AG10803 (cell line): ENCODE measurements around the gene DNA2.
A peak's percentile ranks its signal among the peaks of the same experiment; 100 is the strongest.
"Not testable (repeated sequence)": the region's sequence is repeated elsewhere in the genome, so short reads cannot be mapped to it uniquely, and the experiment has no call there.

Source experiments
- DNase-seq: peaks from one replicate; pipeline ENCODE4 v3.0.0; 2010; ENCODE audit warnings: low read depth
- H3K4me3 ChIP-seq: 2 replicates; pipeline ENCODE4 v1.5.1; 2011; ENCODE audit warnings: mild to moderate bottlenecking, low read length, control low read depth
- TF ChIP-seq, protein P1 (sequence below): conservative IDR thresholded peaks from 2 replicates; pipeline ENCODE4 v1.5.1; 2011; ENCODE audit warnings: mild to moderate bottlenecking, low read length, control low read depth, inconsistent platforms

DNA2 gene

DNA sequence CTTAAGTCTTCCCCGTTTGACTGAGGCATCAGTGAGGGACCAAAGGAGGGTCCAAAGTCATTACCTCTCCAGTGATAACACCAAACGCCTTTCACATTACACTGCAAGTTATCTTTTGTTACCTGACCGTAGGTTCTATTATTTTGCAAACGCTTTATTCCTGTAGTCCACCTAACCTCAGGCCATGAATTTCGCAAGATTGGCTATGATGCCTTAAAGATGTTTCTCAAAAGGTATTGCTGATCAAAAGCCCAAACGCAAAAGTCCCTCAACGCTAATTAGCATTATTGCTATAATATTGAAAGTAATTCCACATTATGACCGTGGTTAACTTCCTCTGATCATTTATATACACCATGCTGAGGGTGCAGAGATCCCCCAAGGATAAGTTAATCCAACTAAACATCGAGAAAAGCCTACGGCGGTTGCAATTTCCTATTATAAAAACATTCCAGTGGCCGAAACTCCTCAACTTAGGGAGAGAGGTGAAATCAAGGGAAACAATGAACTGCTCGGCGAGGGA, 649 bp downstream of the DNA2 start:
- DNase-seq, result no peak
- peak overlapping the region; percentile 86 for H3K4me3 ChIP-seq
- TF ChIP-seq, protein P1, sequence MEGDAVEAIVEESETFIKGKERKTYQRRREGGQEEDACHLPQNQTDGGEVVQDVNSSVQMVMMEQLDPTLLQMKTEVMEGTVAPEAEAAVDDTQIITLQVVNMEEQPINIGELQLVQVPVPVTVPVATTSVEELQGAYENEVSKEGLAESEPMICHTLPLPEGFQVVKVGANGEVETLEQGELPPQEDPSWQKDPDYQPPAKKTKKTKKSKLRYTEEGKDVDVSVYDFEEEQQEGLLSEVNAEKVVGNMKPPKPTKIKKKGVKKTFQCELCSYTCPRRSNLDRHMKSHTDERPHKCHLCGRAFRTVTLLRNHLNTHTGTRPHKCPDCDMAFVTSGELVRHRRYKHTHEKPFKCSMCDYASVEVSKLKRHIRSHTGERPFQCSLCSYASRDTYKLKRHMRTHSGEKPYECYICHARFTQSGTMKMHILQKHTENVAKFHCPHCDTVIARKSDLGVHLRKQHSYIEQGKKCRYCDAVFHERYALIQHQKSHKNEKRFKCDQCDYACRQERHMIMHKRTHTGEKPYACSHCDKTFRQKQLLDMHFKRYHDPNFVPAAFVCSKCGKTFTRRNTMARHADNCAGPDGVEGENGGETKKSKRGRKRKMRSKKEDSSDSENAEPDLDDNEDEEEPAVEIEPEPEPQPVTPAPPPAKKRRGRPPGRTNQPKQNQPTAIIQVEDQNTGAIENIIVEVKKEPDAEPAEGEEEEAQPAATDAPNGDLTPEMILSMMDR, result no peak

DNA sequence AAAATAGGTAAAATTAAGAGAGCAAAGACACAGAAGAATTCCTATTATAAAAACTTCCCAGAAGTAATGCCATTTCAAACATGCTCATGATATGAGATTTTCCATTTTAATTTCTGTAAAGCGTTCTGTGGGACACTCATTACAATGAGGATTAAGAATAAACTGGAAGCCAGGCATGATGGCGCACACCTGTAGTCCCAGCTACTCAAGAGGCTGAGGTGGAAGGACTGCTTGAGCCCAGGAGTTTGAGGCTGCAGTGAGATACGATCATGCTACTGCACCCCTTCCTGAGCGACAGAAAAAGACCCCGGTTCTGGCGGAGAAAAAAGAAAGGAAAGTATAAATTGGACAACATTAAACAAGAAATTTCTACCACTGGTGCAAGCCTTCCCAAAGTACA, 1.5 kb downstream of the DNA2 start:
- TF ChIP-seq, protein P1, result no peak
- peak overlapping the region; percentile 86; the same call in 1 of the 2 replicates for H3K4me3 ChIP-seq
- no peak for DNase-seq

DNA sequence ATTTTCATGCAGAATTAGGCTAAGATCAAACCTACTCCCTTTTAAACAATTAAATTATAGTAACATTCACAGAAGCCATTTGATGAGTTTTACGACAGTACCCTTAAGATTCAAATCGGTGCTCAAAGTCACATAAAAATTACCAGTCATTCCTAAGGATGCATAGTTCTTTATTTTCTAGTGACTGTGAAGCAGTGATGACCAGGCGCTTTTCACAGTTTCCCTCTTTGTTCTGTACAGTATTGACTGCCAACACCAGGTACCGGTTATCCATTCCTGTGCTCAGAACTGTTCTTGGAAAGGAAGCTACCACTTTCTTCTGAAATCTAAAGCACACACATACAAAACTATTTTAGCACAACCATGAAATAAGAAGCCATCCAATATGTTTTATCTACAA, 1.9 kb downstream of the DNA2 start:
- TF ChIP-seq, protein P1, result no peak
- H3K4me3 ChIP-seq, result no peak overlapping the region
- DNase-seq, result no peak

DNA sequence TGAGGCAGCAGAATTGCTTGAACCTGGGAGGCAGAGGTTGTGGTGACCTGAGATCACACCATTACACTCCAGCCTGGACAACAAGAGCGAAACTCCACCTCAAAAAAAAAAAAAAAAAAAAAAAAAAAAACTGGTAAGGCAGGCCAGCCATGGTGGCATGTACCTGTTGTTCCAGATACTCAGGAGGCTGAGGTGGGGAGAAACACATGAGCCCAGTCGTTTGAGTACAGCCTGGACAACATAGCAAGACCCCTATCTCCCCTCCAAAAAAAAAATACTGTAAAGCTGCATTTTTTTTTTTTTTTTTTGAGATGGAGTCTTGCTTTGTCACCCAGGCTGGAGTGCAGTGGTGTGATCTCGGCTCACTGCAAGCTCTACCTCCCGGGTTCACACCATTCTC, 7.0 kb downstream of the DNA2 start:
- DNase-seq, H3K4me3 ChIP-seq: not testable (repeated sequence)

DNA sequence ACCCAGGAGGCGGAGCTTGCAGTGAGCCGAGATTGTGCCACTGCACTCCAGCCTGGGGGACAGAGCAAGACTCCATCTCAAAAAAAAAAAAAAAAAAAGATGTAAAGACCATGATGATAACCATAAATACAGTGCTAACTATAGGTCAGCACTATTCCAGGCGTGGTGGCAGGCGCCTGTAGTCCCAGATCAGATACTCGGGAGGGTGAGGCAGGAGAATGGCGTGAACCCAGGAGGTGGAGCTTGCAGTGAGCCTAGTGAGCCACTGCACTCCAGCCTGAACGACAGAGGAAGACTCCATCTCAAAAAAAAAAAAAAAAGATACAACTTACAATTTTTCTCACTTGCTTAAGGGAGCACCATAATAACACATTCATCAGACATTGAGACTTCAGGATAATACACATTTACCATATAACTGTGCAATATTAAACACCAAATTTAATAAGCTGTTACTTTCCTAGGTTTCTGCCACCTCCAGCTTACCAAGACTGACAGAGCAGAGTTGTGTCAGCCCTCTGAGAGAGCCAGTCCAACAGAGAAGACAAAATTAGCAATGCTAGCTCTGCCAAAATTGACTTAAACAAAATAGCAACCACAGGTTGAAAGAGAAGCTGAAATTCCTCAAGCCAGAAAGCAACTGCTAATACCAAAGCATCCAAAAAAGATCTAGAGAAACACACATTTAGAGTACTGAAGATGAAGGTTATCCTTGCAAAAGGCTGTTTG, 8.2 kb downstream of the DNA2 start:
- no peak overlapping the region for H3K4me3 ChIP-seq
- TF ChIP-seq, protein P1, result no peak
- DNase-seq, result no peak

DNA sequence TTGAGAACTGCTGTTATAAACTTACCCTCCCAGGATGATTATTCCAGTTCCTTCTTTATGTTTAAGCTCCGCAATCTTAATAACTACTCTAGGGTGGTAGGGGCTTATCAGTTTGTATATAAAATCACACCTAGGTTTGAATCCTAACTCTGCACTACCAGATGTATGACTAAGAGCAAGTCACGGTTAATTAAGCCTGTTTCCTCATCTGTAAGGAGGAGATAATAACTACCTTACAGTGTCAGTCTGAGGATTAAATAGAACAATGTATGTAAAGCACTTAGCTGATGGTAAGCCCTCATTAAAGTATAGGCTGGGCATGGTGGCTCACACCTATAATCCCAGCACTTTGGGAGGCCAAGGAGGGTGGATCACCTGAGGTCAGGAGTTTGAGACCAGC, 9.2 kb downstream of the DNA2 start:
- no peak overlapping the region for H3K4me3 ChIP-seq
- TF ChIP-seq, protein P1, result no peak
- no peak for DNase-seq

DNA sequence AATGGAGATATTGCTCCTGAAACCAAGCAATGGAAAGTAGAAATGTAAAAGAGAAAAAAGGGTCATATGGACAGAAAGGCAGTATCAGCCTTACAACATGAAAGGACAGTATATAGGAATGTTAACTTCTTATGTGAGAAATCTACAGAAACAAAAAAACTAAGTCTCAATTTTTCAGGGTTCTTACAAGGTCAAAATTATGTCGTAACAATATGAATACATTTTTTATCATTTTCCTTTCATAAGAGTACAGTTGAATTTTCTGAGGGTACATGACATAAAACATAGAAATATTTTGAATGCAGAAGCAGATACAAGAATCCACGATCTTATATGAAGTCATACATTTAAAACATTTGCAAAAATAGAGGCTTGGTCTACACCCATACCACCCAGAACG, 10.7 kb downstream of the DNA2 start:
- DNase-seq, result no peak
- no peak overlapping the region for H3K4me3 ChIP-seq
- TF ChIP-seq, protein P1, result no peak

DNA sequence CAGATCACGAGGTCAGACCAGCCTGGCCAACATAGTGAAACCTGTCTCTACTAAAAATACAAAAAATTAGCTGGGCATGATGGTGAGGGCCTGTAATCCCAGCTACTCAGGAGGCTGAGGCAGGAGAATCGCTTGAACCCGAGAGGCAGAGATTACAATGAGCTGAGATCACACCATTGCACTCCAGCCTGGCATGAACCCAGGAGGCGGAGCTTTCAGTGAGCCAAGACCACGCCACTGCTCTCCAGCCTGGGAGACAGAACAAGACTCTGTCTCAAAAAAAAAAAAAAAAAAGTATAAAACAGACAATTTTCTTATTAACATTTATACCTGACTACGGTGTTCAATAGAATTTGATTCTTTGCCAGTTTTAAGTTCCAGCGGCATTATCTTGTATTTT, 22.1 kb downstream of the DNA2 start:
- not testable (repeated sequence) for H3K4me3 ChIP-seq

More for the DNA sequence above, 22.1 kb downstream of the DNA2 start:
- peak; percentile 11 for DNase-seq
